IPS-18a (cell line): ENCODE results near the gene RPL35A.
"Not testable (repeated sequence)": the region's sequence is repeated elsewhere in the genome, so short reads cannot be mapped to it uniquely, and the experiment has no call there.

Experiments
- H3K27ac ChIP-seq: one replicate; pipeline ENCODE4 v1.5.1; 2013; ENCODE audit warnings: low read length
- H3K27me3 ChIP-seq: one replicate; pipeline ENCODE4 v1.6.1; 2013; ENCODE audit warnings: mild to moderate bottlenecking, low read length; ENCODE audit not compliant: control insufficient read depth, insufficient read depth
- H3K36me3 ChIP-seq: one replicate; pipeline ENCODE4 v1.6.1; 2013; ENCODE audit warnings: low read depth, low read length; ENCODE audit not compliant: control insufficient read depth
- H3K4me1 ChIP-seq: one replicate; pipeline ENCODE4 v1.6.1; 2013; ENCODE audit warnings: low read depth, low read length; ENCODE audit not compliant: control insufficient read depth
- H3K4me3 ChIP-seq: one replicate; pipeline ENCODE4 v1.5.1; 2013; ENCODE audit warnings: low read length
- H3K9ac ChIP-seq: one replicate; pipeline ENCODE4 v1.6.1; 2013; ENCODE audit warnings: mild to moderate bottlenecking, low read length, moderate library complexity
- H3K9me3 ChIP-seq: one replicate; pipeline ENCODE4 v1.6.1; 2013; ENCODE audit warnings: low read depth, low read length; ENCODE audit not compliant: control insufficient read depth

RPL35A gene

GRCh38 chr3:197926418-197926817, 23.6 kb upstream of the RPL35A start:
- no peaks in the 10 kb centered on the region for H3K27me3 ChIP-seq
- no peak overlapping the region for H3K27ac ChIP-seq
- no peak overlapping the region for H3K4me3 ChIP-seq
- H3K9me3 ChIP-seq: no peaks in the 10 kb centered on the region
- H3K4me1 ChIP-seq: no peaks in the 10 kb centered on the region
- no peaks in the 10 kb centered on the region for H3K36me3 ChIP-seq
- no peak overlapping the region for H3K9ac ChIP-seq

DNA sequence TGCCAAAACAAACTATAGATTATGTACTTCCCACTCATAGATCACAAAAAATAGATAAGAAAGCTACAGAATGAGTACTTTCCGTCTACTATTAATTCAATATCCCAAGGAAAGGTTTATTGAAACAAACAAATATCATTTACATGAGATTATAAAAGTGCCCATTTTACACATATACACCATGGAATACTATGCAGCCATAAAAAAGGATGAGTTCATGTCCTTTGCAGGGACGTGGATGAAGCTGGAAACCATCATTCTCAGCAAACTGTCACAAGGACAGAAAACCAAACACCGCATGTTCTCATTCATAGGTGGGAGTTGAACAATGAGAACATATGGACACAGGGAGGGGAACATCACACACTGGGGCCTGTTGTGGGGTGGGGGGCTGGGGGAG, 22.4 kb upstream of the RPL35A start:
- H3K27ac ChIP-seq, H3K9me3 ChIP-seq, H3K9ac ChIP-seq, H3K36me3 ChIP-seq, H3K4me3 ChIP-seq, H3K4me1 ChIP-seq, H3K27me3 ChIP-seq: not testable (repeated sequence)

DNA sequence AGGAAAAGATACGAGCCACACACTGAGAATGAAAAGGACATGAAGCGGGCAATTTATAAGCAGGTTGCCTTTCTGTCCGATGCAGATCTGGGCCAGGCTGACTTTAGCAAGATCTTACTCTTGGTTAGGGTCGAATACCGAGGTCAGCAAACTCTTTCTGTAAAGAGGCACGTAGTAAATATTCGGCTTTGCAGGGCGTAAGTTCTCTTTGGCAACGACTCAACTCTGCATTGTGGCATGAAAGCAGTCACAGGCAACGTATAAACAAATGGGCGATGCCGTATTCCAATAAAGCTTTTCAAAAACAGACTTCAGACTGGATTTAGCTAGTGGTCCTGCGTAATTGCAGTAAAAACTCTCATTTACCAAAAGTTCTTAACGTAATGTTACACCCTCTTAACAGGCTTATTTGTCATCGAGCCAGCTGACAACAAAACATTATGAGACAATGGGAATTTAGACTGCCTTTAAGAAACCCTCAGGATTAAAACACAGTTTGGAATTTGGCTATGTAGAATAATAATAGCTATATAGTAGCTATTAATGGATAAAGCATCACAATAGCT, 13.1 kb upstream of the RPL35A start:
- Histone ChIP-seq H3K36me3 (no peaks in the 10 kb centered on the region), H3K9me3 (no peaks in the 10 kb centered on the region), H3K4me1 (no peaks in the 10 kb centered on the region), H3K27ac (no peak overlapping the region), H3K27me3 (no peaks in the 10 kb centered on the region), H3K4me3 (no peak overlapping the region), H3K9ac (no peak overlapping the region)

- Histone ChIP-seq H3K27ac (no peak overlapping the region), H3K36me3 (no peaks in the 10 kb centered on the region), H3K9me3 (no peaks in the 10 kb centered on the region), H3K9ac (no peak overlapping the region), H3K4me3 (no peak overlapping the region), H3K27me3 (no peaks in the 10 kb centered on the region), H3K4me1 (no peaks in the 10 kb centered on the region)
Observed at GRCh38 chr3:197940745-197941384, 9.1 kb upstream of the RPL35A start.

DNA sequence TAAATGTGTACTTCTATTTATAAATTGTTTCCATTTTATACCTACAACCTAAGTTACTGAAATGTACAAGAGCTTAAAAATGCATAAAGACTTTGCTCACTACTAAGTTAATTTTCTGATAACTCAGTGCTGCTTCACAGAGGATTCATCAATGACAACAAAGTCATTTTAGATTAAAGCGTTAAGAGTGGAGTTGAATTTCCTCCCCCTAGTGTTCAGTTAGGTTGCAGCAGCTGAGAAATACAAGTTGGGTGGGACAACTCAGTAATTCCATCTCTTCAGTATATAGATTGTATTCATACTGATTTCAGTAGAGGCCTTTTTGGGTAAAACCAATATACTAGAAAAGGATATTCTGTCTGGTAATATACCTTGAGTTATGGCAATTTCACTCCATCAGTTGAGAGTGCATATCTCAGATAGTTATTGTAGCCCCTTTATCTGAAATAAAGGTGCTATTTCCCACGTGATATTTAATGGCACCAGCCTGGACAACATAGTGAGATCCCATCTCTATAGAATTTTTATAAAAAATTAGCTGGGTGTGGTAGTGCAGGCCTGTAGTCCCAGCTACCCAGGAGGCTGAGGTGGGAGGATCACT, 6.9 kb upstream of the RPL35A start:
- Histone ChIP-seq H3K4me3 (no peak overlapping the region), H3K27me3 (no peaks in the 10 kb centered on the region), H3K27ac (no peak overlapping the region), H3K36me3 (no peaks in the 10 kb centered on the region), H3K9me3 (no peaks in the 10 kb centered on the region), H3K4me1 (no peaks in the 10 kb centered on the region), H3K9ac (no peak overlapping the region)

GRCh38 chr3:197949191-197949777, 706 bp upstream of the RPL35A start:
- H3K27ac ChIP-seq: peak overlapping the region; percentile 100

DNA sequence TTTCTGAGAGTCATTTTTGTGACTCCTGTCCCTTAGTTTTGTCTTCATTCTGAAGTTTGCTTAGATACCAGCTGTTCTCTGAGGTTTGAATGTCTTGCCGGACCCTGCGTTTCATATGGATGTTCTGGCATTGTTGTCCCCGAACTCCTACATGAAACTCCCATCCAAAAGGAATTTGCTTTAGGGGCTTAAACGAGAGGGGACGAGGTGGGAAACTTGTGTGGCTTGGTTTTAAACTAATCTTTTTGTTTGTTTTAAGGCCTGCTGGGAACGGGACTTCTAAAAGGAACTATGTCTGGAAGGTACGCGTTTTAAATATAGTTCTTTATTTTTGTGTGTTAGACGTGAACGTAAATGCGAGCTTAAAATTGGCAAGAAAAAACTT, 679 bp downstream of the RPL35A start:
- Histone ChIP-seq H3K9ac (peak overlapping the region; percentile 100), H3K36me3 (peaks cover 54% of the 10 kb centered on the region), H3K4me3 (peak overlapping the region; percentile 100), H3K27ac (peak overlapping the region; percentile 100), H3K27me3 (no peaks in the 10 kb centered on the region), H3K4me1 (peaks cover 10% of the 10 kb centered on the region), H3K9me3 (no peaks in the 10 kb centered on the region)

More at GRCh38 chr3:197949191-197949777, 706 bp upstream of the RPL35A start:
- H3K27me3 ChIP-seq: no peaks in the 10 kb centered on the region
- H3K36me3 ChIP-seq: peaks cover 40% of the 10 kb centered on the region
- H3K9ac ChIP-seq: peak overlapping the region; percentile 100
- H3K4me1 ChIP-seq: peaks cover 10% of the 10 kb centered on the region
- H3K9me3 ChIP-seq: no peaks in the 10 kb centered on the region
- H3K4me3 ChIP-seq: peak overlapping the region; percentile 100

DNA sequence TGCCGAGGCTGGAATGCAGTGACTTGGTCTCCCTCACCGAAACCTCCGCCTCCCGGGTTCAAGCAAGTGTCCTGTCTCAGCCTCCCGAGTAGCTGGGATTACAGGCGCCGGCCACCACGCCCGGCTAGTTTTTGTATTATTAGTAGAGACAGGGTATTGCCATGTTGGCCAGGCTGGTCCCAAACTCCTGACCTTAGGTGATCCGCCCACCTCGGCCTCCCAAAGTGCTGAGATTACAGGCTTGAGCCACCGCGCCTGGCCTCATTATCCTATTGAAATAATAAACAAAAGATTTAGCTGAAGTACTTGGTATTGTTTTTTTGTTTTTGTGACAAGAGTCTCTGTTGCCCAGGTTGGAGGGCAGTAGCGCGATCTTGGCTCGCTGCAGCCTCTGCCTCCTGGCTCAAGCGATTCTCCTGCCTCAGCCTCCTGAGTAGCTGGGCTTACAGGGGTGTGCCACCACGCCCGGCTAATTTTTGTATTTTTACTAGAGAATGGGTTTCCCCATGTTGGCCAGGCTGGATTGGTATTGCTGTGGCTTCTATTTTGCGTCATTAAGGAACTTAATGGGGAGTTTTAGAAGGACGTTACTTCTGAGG, 1.5 kb downstream of the RPL35A start:
- Histone ChIP-seq H3K4me1 (peaks cover 10% of the 10 kb centered on the region), H3K9ac (peak overlapping the region; percentile 100), H3K36me3 (peaks cover 62% of the 10 kb centered on the region), H3K4me3 (peak overlapping the region; percentile 100), H3K27ac (no peak overlapping the region), H3K9me3 (no peaks in the 10 kb centered on the region), H3K27me3 (no peaks in the 10 kb centered on the region)

DNA sequence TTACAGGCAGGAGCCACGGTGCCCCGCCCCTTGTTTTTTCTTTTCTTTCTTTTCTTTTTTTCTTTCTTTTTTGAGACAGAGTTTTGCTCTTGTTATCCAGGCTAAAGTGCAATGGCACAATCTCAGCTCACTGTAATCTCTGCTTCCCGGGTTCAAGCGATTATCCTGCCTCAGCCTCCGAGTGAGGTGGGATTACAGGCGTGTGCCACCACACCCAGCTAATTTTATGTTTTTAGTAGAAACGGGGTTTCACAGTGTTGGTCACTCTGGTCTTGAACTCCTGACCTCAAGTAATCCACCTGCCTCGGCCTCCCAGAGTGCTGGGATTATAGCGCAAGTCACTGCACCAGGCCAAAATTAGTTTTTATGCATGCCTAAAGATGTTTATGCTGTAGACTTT, 2.5 kb downstream of the RPL35A start:
- Histone ChIP-seq H3K27me3 (no peaks in the 10 kb centered on the region), H3K4me3 (peak overlapping the region; percentile 100), H3K4me1 (peaks cover 10% of the 10 kb centered on the region), H3K9me3 (no peaks in the 10 kb centered on the region), H3K9ac (peak overlapping the region; percentile 100), H3K36me3 (peaks cover 62% of the 10 kb centered on the region), H3K27ac (no peak overlapping the region)

GRCh38 chr3:197953325-197953724, 3.3 kb downstream of the RPL35A start:
- Histone ChIP-seq H3K4me1 (peaks cover 10% of the 10 kb centered on the region), H3K4me3 (no peak overlapping the region), H3K36me3 (peaks cover 62% of the 10 kb centered on the region), H3K9me3 (no peaks in the 10 kb centered on the region), H3K9ac (peak overlapping the region; percentile 100), H3K27me3 (no peaks in the 10 kb centered on the region), H3K27ac (no peak overlapping the region)

GRCh38 chr3:197953881-197954280, 3.9 kb downstream of the RPL35A start:
- peaks cover 10% of the 10 kb centered on the region for H3K4me1 ChIP-seq
- H3K9me3 ChIP-seq: no peaks in the 10 kb centered on the region
- H3K4me3 ChIP-seq: no peak overlapping the region
- H3K36me3 ChIP-seq: peaks cover 62% of the 10 kb centered on the region
- H3K27me3 ChIP-seq: no peaks in the 10 kb centered on the region
- H3K27ac ChIP-seq: no peak overlapping the region
- no peak overlapping the region for H3K9ac ChIP-seq
